HFF-Myc (cell line): ENCODE data around the gene SYNGR4.

Experiments
- DNase-seq: peaks from one replicate; pipeline ENCODE4 v3.0.0-alpha.2; 2011; ENCODE audit warnings: low read depth; ENCODE audit errors: extremely low read depth
- H3K4me3 ChIP-seq: replicated peaks from 2 replicates; pipeline ENCODE4 v1.5.1; 2011; ENCODE audit warnings: low read depth, mild to moderate bottlenecking, control low read depth, low read length
- TF ChIP-seq, protein P1 (sequence below): IDR thresholded peaks from 2 replicates; pipeline ENCODE4 v1.5.1; 2012; ENCODE audit warnings: mild to moderate bottlenecking, low read depth, low read length, control low read depth; ENCODE audit errors: missing control alignments

The SYNGR4 gene

DNA sequence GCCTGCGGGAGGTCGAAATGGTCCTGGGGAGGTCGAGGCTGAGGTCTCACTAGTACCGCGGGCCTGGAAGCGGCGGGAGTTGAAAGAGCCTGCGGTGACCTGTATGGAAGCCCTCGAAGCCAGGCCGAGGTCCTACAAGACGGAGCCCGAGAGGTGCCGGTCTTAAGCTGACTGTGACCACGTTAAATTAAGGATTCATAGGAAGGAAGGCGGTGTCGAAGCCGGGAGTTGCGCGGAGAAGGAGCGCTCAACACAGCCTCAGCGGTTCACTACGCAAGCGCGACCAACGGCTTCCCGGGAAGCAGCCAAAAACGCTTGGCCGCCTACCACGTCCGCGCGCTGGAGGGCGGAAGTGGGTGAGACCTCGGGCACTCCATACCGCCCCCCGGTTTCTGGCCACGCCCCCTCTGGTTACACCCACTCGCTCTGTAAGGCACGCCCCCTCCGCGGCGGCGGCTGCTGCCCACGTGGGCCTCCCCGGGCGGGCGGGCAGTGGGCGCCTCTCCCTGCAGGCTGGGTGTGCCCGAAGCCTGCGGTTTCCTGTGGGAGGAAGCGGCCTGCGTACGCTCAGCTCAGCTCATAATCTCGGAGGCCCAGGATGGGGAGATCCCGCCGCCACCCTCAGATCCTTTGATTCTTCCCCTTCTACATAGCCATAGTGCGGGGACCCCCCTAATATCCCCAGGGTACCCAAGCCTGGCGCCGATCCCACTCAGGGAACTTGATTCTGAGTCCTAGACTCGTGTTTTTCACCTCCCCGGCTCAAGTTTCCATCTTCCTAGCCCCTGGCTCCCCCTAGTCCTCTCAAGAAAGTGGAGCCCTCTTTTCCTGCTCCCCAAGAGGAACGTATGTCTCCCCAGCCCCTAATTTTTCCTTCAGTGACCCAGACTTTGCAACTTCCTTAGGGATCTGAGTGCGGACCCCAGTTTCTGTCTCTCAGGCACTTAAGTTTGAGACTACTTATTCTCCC lies 42.3 kb upstream of the SYNGR4 start:
- DNase-seq = peak; percentile 89
- TF ChIP-seq, protein P1, sequence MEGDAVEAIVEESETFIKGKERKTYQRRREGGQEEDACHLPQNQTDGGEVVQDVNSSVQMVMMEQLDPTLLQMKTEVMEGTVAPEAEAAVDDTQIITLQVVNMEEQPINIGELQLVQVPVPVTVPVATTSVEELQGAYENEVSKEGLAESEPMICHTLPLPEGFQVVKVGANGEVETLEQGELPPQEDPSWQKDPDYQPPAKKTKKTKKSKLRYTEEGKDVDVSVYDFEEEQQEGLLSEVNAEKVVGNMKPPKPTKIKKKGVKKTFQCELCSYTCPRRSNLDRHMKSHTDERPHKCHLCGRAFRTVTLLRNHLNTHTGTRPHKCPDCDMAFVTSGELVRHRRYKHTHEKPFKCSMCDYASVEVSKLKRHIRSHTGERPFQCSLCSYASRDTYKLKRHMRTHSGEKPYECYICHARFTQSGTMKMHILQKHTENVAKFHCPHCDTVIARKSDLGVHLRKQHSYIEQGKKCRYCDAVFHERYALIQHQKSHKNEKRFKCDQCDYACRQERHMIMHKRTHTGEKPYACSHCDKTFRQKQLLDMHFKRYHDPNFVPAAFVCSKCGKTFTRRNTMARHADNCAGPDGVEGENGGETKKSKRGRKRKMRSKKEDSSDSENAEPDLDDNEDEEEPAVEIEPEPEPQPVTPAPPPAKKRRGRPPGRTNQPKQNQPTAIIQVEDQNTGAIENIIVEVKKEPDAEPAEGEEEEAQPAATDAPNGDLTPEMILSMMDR = no peak
- peak overlapping the region; percentile 47 for H3K4me3 ChIP-seq

DNA sequence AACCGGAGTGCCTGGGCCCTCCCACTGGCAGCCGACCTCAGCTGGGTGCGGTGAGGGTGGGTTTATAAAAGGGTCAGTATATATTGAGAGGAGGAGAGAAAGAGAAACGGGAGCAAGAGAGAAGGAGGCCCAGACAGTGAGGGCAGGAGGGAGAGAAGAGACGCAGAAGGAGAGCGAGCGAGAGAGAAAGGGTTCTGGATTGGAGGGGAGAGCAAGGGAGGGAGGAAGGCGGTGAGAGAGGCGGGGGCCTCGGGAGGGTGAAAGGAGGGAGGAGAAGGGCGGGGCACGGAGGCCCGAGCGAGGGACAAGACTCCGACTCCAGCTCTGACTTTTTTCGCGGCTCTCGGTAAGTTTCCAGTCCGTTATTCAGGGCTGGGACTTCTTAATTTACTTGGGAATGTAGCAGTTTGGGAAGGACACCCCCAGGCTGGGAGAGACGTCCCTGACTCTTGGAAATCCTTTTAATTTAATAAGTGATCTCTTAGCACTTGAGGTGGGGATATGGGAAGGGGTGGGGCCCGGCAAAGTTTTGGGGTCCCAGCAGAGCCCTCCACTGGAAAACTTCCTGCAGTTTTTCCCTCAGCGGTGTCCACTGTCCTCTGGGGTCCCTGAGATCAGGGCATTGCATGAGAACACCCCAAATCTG lies 38.8 kb upstream of the SYNGR4 start, which contains the start of gene EMP3:
TSS of gene EMP3 (plus strand) at position 288 of the 646 bp plus-strand sequence. CDS start 1,293 bp downstream, outside the sequence.
- peak within 1 kb of the TSS; percentile 86 for H3K4me3 ChIP-seq
- peak; percentile 70 for DNase-seq
- TF ChIP-seq, protein P1 = no peak

DNA sequence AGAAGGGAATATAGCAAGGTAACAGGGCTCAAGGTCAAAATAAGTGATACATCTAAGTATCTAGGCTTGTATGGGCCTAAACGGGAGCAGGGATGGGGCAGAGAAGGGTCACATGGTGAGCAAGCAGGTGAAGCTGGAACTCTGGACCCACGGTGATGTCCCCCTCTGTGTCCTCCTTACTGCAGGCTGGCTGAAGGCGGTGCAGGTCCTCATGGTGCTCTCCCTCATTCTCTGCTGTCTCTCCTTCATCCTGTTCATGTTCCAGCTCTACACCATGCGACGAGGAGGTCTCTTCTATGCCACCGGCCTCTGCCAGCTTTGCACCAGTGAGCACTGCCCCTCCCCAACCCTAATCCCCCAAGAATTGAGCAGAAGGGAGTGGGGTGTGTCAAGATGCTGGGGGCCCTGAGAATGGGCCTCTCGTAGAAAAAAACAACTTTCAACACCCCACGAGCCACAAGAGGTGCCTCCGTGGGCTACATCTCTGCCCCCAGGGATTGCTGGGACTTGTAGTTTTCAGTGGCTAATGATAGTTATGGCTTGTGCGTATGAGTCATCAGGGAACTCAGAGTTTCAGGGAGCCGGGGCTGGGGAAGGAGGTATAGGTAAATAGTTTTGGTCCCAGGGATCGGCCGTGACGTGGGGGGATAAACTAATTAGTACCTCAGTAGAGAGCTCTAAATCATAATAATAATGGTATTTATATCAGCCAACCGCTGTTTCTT lies 34.8 kb upstream of the SYNGR4 start:
- H3K4me3 ChIP-seq = 0 out of 2 replicates have a peak overlapping the region, but pooled peaks have one; percentile 0
- no peak for DNase-seq
- TF ChIP-seq, protein P1 = no peak

DNA sequence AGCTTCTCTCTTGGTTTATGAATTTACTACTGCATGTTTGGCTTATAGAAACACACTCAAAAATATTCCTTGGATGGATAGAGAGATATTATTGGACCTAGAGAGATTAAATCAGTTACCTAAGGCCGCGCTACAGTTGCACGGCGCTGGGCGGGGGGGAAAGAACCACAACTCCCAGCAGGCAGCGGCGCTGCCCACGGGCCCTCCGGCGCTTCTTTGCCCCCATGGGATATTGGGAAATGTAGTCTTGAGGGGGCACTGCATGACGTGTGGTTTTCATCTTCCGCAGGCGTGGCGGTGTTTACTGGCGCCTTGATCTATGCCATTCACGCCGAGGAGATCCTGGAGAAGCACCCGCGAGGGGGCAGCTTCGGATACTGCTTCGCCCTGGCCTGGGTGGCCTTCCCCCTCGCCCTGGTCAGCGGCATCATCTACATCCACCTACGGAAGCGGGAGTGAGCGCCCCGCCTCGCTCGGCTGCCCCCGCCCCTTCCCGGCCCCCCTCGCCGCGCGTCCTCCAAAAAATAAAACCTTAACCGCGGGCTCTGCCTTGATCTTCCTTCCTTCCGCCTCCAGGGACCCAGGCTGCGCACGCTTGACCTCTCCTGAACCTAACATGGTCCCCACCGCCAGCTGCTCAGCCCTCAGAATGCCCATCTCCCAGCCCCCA lies 34.0 kb upstream of the SYNGR4 start:
- TF ChIP-seq, protein P1 = no peak
- DNase-seq = no peak
- H3K4me3 ChIP-seq = no peak overlapping the region

DNA sequence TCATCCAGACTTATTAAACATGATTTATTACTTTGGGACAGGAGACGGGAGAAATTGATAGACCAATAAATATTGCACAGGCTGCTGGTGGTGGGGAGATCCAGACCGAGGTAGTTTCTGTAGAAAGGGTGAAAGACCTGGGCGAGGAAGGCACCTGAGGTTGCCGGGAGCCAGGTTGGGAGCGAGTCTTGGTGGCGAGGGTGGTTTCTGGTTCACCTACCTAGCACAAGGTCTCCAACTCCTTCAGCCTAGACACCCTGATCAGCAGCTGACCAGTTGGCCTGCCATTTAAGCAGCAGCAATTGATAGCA lies 31.9 kb upstream of the SYNGR4 start:
- H3K4me3 ChIP-seq = no peak overlapping the region
- DNase-seq = no peak
- TF ChIP-seq, protein P1 = no peak

DNA sequence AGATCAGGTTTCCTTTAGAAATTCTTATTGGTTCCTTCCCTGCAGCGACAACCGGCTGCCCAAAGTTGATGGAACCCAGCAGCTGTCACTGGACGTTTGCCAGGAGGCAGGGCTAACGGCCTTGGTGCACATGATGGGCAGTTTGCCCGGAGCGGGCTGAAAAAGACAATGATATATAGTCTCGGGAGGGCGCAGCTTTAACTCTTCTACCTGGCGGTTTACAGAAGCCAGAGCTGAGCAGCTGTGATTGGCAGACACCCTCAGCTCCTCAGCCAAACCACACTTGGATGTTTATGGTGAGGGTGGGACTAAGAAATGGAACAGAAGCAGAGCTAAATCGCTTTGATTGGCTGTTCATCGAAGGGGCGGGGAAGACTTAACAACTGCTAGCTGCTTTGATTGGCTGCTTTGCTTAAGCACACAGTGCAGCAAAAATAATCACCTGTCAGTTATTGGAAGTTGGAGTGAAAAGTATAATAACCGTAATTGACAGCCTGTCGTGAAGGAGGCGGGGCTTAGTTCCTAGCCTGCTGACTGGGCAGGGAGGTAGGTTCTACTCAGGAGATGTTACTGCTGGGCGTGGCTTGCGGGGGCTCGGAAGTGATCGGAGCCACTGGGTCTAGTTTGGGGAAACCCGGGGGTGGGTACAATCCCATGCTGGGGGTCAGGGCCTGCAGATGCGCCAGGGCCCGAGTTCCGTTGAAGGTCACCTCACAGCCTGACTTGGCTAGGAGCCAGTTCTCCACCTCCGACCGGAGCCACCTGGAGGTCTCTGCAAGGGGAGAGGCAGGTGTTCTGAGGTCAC lies 31.3 kb upstream of the SYNGR4 start:
- TF ChIP-seq, protein P1 = no peak
- 0 out of 2 replicates have a peak overlapping the region, but pooled peaks have one; percentile 1 for H3K4me3 ChIP-seq
- DNase-seq = peak; percentile 88
